WTC11 (cell line): Measurements from ENCODE around the gene ZCCHC8. TPM values are rescaled to one million over a fixed set of nuclear protein-coding genes. Genes with fewer than 3 reads are reported as not detected.

Source experiments
- AFF4 ChIP-seq: sonication (generic); formaldehyde crosslinking; IDR thresholded peaks from 2 replicates; pipeline ENCODE4 v1.8.1; 2023; ENCODE audit warnings: mild to moderate bottlenecking, missing genetic modification reagents, borderline replicate concordance
- ARID4B ChIP-seq: sonication (generic); formaldehyde crosslinking; IDR thresholded peaks from 2 replicates; pipeline ENCODE4 v1.8.0; 2023; ENCODE audit warnings: missing genetic modification reagents, mild to moderate bottlenecking, borderline replicate concordance
- CBFB ChIP-seq: sonication (generic); formaldehyde crosslinking; IDR thresholded peaks from 2 replicates; pipeline ENCODE4 v1.8.1; 2022; ENCODE audit warnings: mild to moderate bottlenecking, low read depth, missing genetic modification reagents
- CREB1 ChIP-seq: sonication (generic); formaldehyde crosslinking; IDR thresholded peaks from 2 replicates; pipeline ENCODE4 v1.8.0; 2023; ENCODE audit warnings: mild to moderate bottlenecking, missing genetic modification reagents
- E2F1 ChIP-seq: sonication (generic); formaldehyde crosslinking; IDR thresholded peaks from 2 replicates; pipeline ENCODE4 v1.8.0; 2022; ENCODE audit warnings: mild to moderate bottlenecking, missing genetic modification reagents
- EMX1 ChIP-seq: fragments of 250-450 bp; sonication (Bioruptor Pico); IDR thresholded peaks from 2 replicates; pipeline ENCODE4 v1.8.0; 2021; ENCODE audit warnings: mild to moderate bottlenecking
- FOXJ3 ChIP-seq: sonication (generic); formaldehyde crosslinking; IDR thresholded peaks from 2 replicates; pipeline ENCODE4 v1.9.0; 2021; ENCODE audit warnings: missing genetic modification reagents, mild to moderate bottlenecking, borderline replicate concordance
- FOXP1 ChIP-seq: sonication (generic); formaldehyde crosslinking; IDR thresholded peaks from 2 replicates; pipeline ENCODE4 v1.8.0; 2022; ENCODE audit warnings: missing genetic modification reagents, mild to moderate bottlenecking, moderate library complexity, borderline replicate concordance
- MYBL2 ChIP-seq: sonication (generic); formaldehyde crosslinking; IDR thresholded peaks from 2 replicates; pipeline ENCODE4 v1.8.1; 2023; ENCODE audit warnings: mild to moderate bottlenecking, moderate library complexity, missing genetic modification reagents
- NFATC4 ChIP-seq: fragments of 250-450 bp; sonication (Bioruptor Pico); IDR thresholded peaks from 2 replicates; pipeline ENCODE4 v1.9.0; 2021; ENCODE audit warnings: mild to moderate bottlenecking
- SMAD4 ChIP-seq: sonication (generic); formaldehyde crosslinking; IDR thresholded peaks from 2 replicates; pipeline ENCODE4 v1.8.0; 2022; ENCODE audit warnings: mild to moderate bottlenecking, missing genetic modification reagents
- TEAD1 ChIP-seq: sonication (generic); formaldehyde crosslinking; IDR thresholded peaks from 2 replicates; pipeline ENCODE4 v1.8.0; 2022; ENCODE audit warnings: mild to moderate bottlenecking, missing genetic modification reagents
- USF1 ChIP-seq: sonication (generic); formaldehyde crosslinking; IDR thresholded peaks from 2 replicates; pipeline ENCODE4 v1.8.0; 2022; ENCODE audit warnings: mild to moderate bottlenecking, missing genetic modification reagents
- ZNF396 ChIP-seq: fragments of 250-450 bp; sonication (Bioruptor Pico); IDR thresholded peaks from 2 replicates; pipeline ENCODE4 v1.8.0; 2021; ENCODE audit warnings: mild to moderate bottlenecking, moderate library complexity, borderline replicate concordance
- ZNF416 ChIP-seq: fragments of 250-450 bp; sonication (Bioruptor Pico); IDR thresholded peaks from 2 replicates; pipeline ENCODE4 v1.9.0; 2021; ENCODE audit warnings: mild to moderate bottlenecking, inconsistent platforms
- total RNA-seq: library from RNA; stranded (reverse); gene quantifications from 3 replicates; pipeline ENCODE4 v1.2.3, GENCODE V29; 2021
- TF ChIP-seq, protein P1 (sequence below): sonication (generic); formaldehyde crosslinking; IDR thresholded peaks from 2 replicates; pipeline ENCODE4 v1.8.1; 2022; ENCODE audit warnings: low read depth, mild to moderate bottlenecking, moderate library complexity, missing genetic modification reagents, borderline replicate concordance
- TF ChIP-seq, protein P2 (sequence below): sonication (generic); formaldehyde crosslinking; IDR thresholded peaks from 2 replicates; pipeline ENCODE4 v1.8.1; 2022; ENCODE audit warnings: missing genetic modification reagents, borderline replicate concordance
- TF ChIP-seq, protein P3 (sequence below): sonication (generic); formaldehyde crosslinking; IDR thresholded peaks from 2 replicates; pipeline ENCODE4 v1.8.1; 2022; ENCODE audit warnings: mild to moderate bottlenecking, moderate library complexity, missing genetic modification reagents
- TF ChIP-seq, protein P4 (sequence below): sonication (generic); formaldehyde crosslinking; IDR thresholded peaks from 2 replicates; pipeline ENCODE4 v1.8.1; 2023; ENCODE audit warnings: mild to moderate bottlenecking, missing genetic modification reagents, moderate library complexity

ZCCHC8 gene
- total RNA-seq, 1 experiment from 2014 or later, result 28.4 TPM

DNA sequence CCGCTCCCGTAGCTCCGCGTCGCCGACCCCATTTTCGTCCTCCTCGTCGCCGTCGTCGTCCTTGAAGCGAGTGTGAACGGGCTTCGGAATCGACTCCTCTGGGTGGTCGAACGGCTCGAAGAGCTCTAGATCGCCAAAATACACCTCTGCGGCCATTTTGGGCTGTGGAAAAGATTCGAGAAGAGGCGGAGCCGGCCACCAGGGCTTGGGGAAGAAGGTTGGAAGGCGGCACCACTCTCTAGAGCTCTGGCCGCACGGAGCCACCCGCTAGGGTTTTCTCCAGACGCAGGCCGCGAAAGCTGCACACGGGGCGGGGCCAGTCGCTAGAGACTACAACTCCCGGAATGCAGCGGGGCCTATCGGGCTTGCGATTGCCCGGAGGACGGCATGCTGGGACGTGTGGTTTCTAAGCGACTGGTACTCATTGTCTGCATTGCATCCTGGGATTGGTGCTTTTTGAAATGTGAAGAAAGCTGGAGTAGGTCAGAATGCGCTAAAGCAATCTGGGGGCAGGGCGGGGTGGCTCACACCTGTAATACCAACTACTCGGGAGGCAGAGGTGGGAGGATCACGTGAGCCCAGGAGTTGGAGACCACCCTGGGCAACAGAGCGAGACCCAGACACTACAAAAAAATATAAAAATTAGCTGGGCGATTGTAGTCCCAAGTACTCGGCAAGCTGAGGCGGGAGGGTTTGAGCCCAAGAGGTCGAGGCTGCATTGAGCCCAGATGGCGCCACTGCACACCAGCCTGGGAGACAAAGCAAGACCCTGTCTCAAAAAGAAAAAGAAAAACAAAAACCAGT is at the start of gene ZCCHC8 (continued):
- TF ChIP-seq USF1, result peak; percentile 77
- no peak for TF ChIP-seq SMAD4
- TF ChIP-seq, protein P1, sequence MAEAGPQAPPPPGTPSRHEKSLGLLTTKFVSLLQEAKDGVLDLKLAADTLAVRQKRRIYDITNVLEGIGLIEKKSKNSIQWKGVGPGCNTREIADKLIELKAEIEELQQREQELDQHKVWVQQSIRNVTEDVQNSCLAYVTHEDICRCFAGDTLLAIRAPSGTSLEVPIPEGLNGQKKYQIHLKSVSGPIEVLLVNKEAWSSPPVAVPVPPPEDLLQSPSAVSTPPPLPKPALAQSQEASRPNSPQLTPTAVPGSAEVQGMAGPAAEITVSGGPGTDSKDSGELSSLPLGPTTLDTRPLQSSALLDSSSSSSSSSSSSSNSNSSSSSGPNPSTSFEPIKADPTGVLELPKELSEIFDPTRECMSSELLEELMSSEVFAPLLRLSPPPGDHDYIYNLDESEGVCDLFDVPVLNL (CRISPR knock-in tag), result 0 out of 2 replicates have a peak, but pooled peaks have one; percentile 43
- no peak for TF ChIP-seq ZNF396 (CRISPR knock-in tag)
- TF ChIP-seq ZNF416 (CRISPR knock-in tag), result no peak
- no peak for TF ChIP-seq E2F1
- no peak for TF ChIP-seq CREB1 (CRISPR knock-in tag)
- TF ChIP-seq AFF4 (CRISPR knock-in tag), result 0 out of 2 replicates have a peak, but pooled peaks have one; percentile 77
- TF ChIP-seq FOXJ3 (CRISPR knock-in tag), result no peak
- TF ChIP-seq, protein P2, sequence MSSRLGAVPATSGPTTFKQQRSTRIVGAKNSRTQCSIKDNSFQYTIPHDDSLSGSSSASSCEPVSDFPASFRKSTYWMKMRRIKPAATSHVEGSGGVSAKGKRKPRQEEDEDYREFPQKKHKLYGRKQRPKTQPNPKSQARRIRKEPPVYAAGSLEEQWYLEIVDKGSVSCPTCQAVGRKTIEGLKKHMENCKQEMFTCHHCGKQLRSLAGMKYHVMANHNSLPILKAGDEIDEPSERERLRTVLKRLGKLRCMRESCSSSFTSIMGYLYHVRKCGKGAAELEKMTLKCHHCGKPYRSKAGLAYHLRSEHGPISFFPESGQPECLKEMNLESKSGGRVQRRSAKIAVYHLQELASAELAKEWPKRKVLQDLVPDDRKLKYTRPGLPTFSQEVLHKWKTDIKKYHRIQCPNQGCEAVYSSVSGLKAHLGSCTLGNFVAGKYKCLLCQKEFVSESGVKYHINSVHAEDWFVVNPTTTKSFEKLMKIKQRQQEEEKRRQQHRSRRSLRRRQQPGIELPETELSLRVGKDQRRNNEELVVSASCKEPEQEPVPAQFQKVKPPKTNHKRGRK (CRISPR knock-in tag), result no peak
- peak; percentile 62; the same call in 1 of the 2 replicates for TF ChIP-seq TEAD1 (CRISPR knock-in tag)
- peak; percentile 74; the same call in 1 of the 2 replicates for TF ChIP-seq CBFB (CRISPR knock-in tag)
- TF ChIP-seq, protein P3, sequence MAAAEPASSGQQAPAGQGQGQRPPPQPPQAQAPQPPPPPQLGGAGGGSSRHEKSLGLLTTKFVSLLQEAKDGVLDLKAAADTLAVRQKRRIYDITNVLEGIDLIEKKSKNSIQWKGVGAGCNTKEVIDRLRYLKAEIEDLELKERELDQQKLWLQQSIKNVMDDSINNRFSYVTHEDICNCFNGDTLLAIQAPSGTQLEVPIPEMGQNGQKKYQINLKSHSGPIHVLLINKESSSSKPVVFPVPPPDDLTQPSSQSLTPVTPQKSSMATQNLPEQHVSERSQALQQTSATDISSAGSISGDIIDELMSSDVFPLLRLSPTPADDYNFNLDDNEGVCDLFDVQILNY, result 0 out of 2 replicates have a peak, but pooled peaks have one; percentile 45
- peak; percentile 88; the same call in 1 of the 2 replicates for TF ChIP-seq ARID4B
- TF ChIP-seq EMX1 (CRISPR knock-in tag), result no peak
- TF ChIP-seq NFATC4 (CRISPR knock-in tag), result no peak
- peak; percentile 13; the same call in 1 of the 2 replicates for TF ChIP-seq FOXP1 (CRISPR knock-in tag)
- peak; percentile 86 for TF ChIP-seq MYBL2
- TF ChIP-seq, protein P4, sequence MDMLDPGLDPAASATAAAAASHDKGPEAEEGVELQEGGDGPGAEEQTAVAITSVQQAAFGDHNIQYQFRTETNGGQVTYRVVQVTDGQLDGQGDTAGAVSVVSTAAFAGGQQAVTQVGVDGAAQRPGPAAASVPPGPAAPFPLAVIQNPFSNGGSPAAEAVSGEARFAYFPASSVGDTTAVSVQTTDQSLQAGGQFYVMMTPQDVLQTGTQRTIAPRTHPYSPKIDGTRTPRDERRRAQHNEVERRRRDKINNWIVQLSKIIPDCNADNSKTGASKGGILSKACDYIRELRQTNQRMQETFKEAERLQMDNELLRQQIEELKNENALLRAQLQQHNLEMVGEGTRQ (CRISPR knock-in tag), result peak; percentile 87
